Neuron (in vitro differentiated cells): ENCODE measurements around the gene HEG1.

Experiments used
- H2AFZ ChIP-seq: one replicate; pipeline ENCODE4 v1.6.1; 2013; ENCODE audit warnings: low read depth, mild to moderate bottlenecking, inconsistent platforms, low read length, moderate library complexity
- H3K27me3 ChIP-seq: one replicate; pipeline ENCODE4 v1.6.1; 2013; ENCODE audit warnings: low read length; ENCODE audit not compliant: insufficient read depth
- H3K36me3 ChIP-seq: one replicate; pipeline ENCODE4 v1.6.1; 2013; ENCODE audit warnings: low read length; ENCODE audit not compliant: insufficient read depth
- H3K4me1 ChIP-seq: one replicate; pipeline ENCODE4 v1.6.1; 2013; ENCODE audit warnings: low read length; ENCODE audit not compliant: insufficient read depth
- H3K4me3 ChIP-seq: 2 replicates; pipeline ENCODE4 v1.5.1; 2013; ENCODE audit warnings: mild to moderate bottlenecking, low read length, moderate library complexity
- H3K9me3 ChIP-seq: one replicate; pipeline ENCODE4 v1.6.1; 2013; ENCODE audit warnings: low read length

Gene HEG1

GRCh38 chr3:124928333-124929202 lies 127.2 kb downstream of the HEG1 start:
- H3K9me3 ChIP-seq, result no peaks in the 10 kb centered on the region
- no peak overlapping the region for H3K4me3 ChIP-seq
- H3K27me3 ChIP-seq, result peaks cover 2% of the 10 kb centered on the region
- no peaks in the 10 kb centered on the region for H3K36me3 ChIP-seq
- no peak overlapping the region for H2AFZ ChIP-seq
- H3K4me1 ChIP-seq, result peaks cover 2% of the 10 kb centered on the region

GRCh38 chr3:124927574-124928045 lies 128.2 kb downstream of the HEG1 start:
- Histone ChIP-seq H3K4me3 (no peak overlapping the region), H3K36me3 (no peaks in the 10 kb centered on the region), H3K4me1 (peaks cover 2% of the 10 kb centered on the region), H3K27me3 (peaks cover 2% of the 10 kb centered on the region), H2AFZ (no peak overlapping the region), H3K9me3 (no peaks in the 10 kb centered on the region)

GRCh38 chr3:124926426-124927101 lies 129.2 kb downstream of the HEG1 start:
- Histone ChIP-seq H3K36me3 (no peaks in the 10 kb centered on the region), H3K9me3 (no peaks in the 10 kb centered on the region), H3K27me3 (peaks cover 2% of the 10 kb centered on the region), H3K4me3 (no peak overlapping the region), H2AFZ (no peak overlapping the region), H3K4me1 (peaks cover 2% of the 10 kb centered on the region)

GRCh38 chr3:124924741-124925140 lies 131.1 kb downstream of the HEG1 start:
- H3K9me3 ChIP-seq, result no peaks in the 10 kb centered on the region
- H2AFZ ChIP-seq, result no peak overlapping the region
- no peaks in the 10 kb centered on the region for H3K4me1 ChIP-seq
- no peak overlapping the region for H3K4me3 ChIP-seq
- H3K27me3 ChIP-seq, result peaks cover 2% of the 10 kb centered on the region
- H3K36me3 ChIP-seq, result no peaks in the 10 kb centered on the region

GRCh38 chr3:124923833-124924232 lies 132.0 kb downstream of the HEG1 start:
- H3K36me3 ChIP-seq, result no peaks in the 10 kb centered on the region
- H3K9me3 ChIP-seq, result no peaks in the 10 kb centered on the region
- H3K4me1 ChIP-seq, result no peaks in the 10 kb centered on the region
- peaks cover 2% of the 10 kb centered on the region for H3K27me3 ChIP-seq
- no peak overlapping the region for H3K4me3 ChIP-seq
- no peak overlapping the region for H2AFZ ChIP-seq

- Histone ChIP-seq H3K36me3 (no peaks in the 10 kb centered on the region), H3K27me3 (no peaks in the 10 kb centered on the region), H3K4me1 (no peaks in the 10 kb centered on the region), H2AFZ (no peak overlapping the region), H3K9me3 (no peaks in the 10 kb centered on the region), H3K4me3 (no peak overlapping the region)
These were observed 135.1 kb downstream of the HEG1 start for GRCh38 chr3:124920718-124921117.

- no peak overlapping the region for H3K4me3 ChIP-seq
These were observed 136.0 kb downstream of the HEG1 start for GRCh38 chr3:124919756-124920155.

GRCh38 chr3:124918524-124918923 lies 137.3 kb downstream of the HEG1 start:
- Histone ChIP-seq H3K9me3 (no peaks in the 10 kb centered on the region), H3K4me3 (no peak overlapping the region), H3K36me3 (no peaks in the 10 kb centered on the region), H3K27me3 (no peaks in the 10 kb centered on the region), H3K4me1 (no peaks in the 10 kb centered on the region), H2AFZ (no peak overlapping the region)

More at GRCh38 chr3:124919756-124920155, 136.0 kb downstream of the HEG1 start:
- no peak overlapping the region for H2AFZ ChIP-seq
- no peaks in the 10 kb centered on the region for H3K4me1 ChIP-seq
- no peaks in the 10 kb centered on the region for H3K36me3 ChIP-seq
- no peaks in the 10 kb centered on the region for H3K9me3 ChIP-seq
- no peaks in the 10 kb centered on the region for H3K27me3 ChIP-seq

- Histone ChIP-seq H2AFZ (no peak overlapping the region), H3K9me3 (no peaks in the 10 kb centered on the region), H3K27me3 (no peaks in the 10 kb centered on the region), H3K4me1 (no peaks in the 10 kb centered on the region), H3K36me3 (no peaks in the 10 kb centered on the region), H3K4me3 (no peak overlapping the region)
These were observed 138.9 kb downstream of the HEG1 start for GRCh38 chr3:124916837-124917409.
